ENCODE measurements around the gene GNPTAB.
"Not testable (repeated sequence)": the region's sequence is repeated elsewhere in the genome, so short reads cannot be mapped to it uniquely, and the experiment has no call there.

DNA sequence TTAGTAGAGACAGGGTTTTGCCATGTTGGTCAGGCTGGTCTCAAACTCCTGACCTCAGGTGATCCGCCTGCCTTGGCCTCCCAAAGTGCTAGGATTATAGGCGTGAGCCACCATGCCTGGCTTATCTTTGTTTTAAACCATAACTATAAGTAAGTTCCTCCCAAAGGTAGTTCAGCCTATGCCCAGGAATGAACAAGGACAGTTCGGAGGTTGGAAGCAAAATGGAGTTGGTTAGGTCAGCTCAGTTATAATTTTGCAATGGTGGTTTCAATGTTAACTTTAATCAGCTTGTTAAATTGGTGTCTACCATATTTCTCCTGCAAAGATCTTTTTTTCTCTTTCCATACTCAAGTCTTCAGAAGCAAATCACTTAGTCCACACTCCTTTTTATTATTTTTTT is 36.9 kb upstream of the GNPTAB start:
- TF ChIP-seq, protein P1, sequence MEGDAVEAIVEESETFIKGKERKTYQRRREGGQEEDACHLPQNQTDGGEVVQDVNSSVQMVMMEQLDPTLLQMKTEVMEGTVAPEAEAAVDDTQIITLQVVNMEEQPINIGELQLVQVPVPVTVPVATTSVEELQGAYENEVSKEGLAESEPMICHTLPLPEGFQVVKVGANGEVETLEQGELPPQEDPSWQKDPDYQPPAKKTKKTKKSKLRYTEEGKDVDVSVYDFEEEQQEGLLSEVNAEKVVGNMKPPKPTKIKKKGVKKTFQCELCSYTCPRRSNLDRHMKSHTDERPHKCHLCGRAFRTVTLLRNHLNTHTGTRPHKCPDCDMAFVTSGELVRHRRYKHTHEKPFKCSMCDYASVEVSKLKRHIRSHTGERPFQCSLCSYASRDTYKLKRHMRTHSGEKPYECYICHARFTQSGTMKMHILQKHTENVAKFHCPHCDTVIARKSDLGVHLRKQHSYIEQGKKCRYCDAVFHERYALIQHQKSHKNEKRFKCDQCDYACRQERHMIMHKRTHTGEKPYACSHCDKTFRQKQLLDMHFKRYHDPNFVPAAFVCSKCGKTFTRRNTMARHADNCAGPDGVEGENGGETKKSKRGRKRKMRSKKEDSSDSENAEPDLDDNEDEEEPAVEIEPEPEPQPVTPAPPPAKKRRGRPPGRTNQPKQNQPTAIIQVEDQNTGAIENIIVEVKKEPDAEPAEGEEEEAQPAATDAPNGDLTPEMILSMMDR (IDR thresholded peaks at IDR 0.05), result not testable (repeated sequence)
- TF ChIP-seq POLR2A (IDR thresholded peaks at IDR 0.05), result not testable (repeated sequence)
